IPS DF 6.9 (cell line): ENCODE measurements around the gene NKAIN2.

Source experiments
- DNase-seq: peaks from one replicate; pipeline ENCODE4 v3.0.0-alpha.2; 2013; ENCODE audit warnings: low read depth, low spot score
- H3K27ac ChIP-seq: one replicate; pipeline ENCODE4 v1.5.1; 2013; ENCODE audit warnings: low read length, control low read depth
- H3K27me3 ChIP-seq: 2 replicates; pipeline ENCODE4 v1.6.1; 2013; ENCODE audit warnings: mild to moderate bottlenecking, low read length; ENCODE audit not compliant: control insufficient read depth, insufficient read depth
- H3K36me3 ChIP-seq: 2 replicates; pipeline ENCODE4 v1.6.1; 2013; ENCODE audit warnings: low read length; ENCODE audit not compliant: control insufficient read depth, insufficient read depth
- H3K4me1 ChIP-seq: 2 replicates; pipeline ENCODE4 v1.6.1; 2013; ENCODE audit warnings: low read length; ENCODE audit not compliant: control insufficient read depth, insufficient read depth
- H3K4me3 ChIP-seq: 2 replicates; pipeline ENCODE4 v1.5.1; 2013; ENCODE audit warnings: mild to moderate bottlenecking, low read length
- H3K9me3 ChIP-seq: 2 replicates; pipeline ENCODE4 v1.6.1; 2013; ENCODE audit warnings: low read length, inconsistent platforms; ENCODE audit not compliant: control insufficient read depth, insufficient read depth
- WGBS: extraction: QIAGEN DNeasy Blood & Tissue Kit; methylation state at CpG from one replicate; pipeline ENCODE4 v1.1.7; 2013; ENCODE audit warnings: mixed read lengths, missing lambda C conversion rate; ENCODE audit not compliant: insufficient read length, insufficient coverage; 5-methylcytosine and 5-hydroxymethylcytosine counted together

The NKAIN2 gene

DNA sequence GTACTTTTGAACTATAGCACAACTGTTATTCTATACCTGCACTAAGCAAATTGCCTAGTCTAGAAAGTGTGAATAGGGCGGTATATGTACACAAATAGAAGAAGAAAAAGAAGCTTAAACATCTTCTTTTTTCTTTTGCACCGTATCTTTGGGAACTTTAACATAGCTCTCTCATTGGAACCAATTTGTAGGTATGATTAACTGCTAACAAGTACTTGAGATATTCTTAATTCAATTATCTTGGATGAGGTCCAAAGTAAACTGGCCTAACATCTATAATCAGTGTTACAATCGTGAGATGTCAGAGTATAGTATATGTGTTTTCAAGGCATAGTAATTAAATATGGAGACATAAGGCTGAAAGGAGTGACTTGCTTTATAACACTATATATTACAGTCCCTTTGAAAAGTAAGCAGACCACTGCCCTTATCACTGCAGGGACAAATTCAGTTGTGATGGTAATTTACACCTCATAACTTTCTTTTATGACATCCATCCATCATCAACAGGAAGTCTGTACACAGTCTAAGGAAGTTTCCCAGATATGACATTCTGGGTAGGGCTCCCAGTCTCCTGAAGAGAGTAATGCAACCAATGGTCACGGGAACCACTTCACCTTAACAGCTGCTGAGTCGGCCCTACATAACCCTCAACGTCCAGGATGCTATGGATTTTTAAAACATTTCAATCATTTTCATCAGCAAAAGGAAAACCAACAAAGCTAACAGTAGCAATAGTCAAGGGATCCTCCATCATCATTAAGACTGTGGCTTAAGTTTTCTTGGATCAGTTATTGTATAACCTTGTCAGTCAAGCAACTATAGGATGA is 37.6 kb downstream of the NKAIN2 start:
- H3K4me1 ChIP-seq: 0 out of 2 replicates have a peak, but pooled peaks cover 1% of the 10 kb centered on the region
- no peaks in the 10 kb centered on the region for H3K9me3 ChIP-seq
- no peak overlapping the region for H3K27ac ChIP-seq
- no CpG with 5 or more reads among the region's 6 CpGs for WGBS
- no peak for DNase-seq
- H3K27me3 ChIP-seq: no peaks in the 10 kb centered on the region
- no peaks in the 10 kb centered on the region for H3K36me3 ChIP-seq
- H3K4me3 ChIP-seq: no peak overlapping the region

DNA sequence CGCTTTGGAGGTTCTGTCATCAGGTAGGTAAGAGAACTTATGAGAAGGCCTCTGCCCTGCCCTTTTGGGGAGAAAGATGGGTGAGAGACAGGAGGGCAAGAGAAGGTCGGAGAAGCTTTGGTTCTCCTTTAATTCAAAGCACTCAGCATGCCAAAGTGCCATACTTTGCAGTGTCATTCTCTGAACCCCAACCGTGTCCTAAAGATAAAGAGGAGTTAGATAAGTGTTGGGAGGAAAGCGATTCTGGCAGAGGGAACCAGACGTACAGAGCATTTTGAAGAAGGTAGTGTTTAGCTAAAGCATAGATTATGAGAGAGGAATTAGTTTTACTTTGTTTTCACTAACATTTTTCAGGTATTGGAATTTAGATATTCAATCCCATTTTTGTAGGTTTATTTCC is 40.3 kb downstream of the NKAIN2 start:
- no peak for DNase-seq
- WGBS: no CpG with 5 or more reads among the region's 5 CpGs

DNA sequence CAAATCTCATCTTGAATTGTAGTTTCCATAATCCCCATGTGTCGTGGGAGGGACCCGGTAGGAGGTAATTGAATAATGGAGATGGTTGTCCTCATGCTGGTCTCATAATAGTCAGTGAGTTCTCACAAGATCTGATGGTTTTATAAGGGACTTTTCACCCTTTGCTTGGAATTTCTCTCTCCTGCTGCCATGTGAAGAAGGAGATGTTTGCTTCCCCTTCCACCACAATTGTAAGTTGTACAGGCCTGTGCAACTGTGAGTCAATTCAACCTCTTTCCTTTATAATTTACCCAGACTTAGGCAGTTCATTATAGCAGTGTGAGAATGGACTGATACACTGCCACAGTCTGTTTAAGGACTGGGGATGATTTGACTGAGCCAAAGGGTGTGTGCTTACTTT is 44.7 kb downstream of the NKAIN2 start:
- no peaks in the 10 kb centered on the region for H3K27me3 ChIP-seq
- no peaks in the 10 kb centered on the region for H3K9me3 ChIP-seq
- H3K4me3 ChIP-seq: no peak overlapping the region
- DNase-seq: no peak
- WGBS: no CpG with 5 or more reads among the region's 2 CpGs
- no peaks in the 10 kb centered on the region for H3K4me1 ChIP-seq
- H3K27ac ChIP-seq: no peak overlapping the region
- H3K36me3 ChIP-seq: no peaks in the 10 kb centered on the region

More for the DNA sequence above, 40.3 kb downstream of the NKAIN2 start:
- Histone ChIP-seq H3K9me3 (no peaks in the 10 kb centered on the region), H3K36me3 (no peaks in the 10 kb centered on the region), H3K27ac (no peak overlapping the region), H3K27me3 (no peaks in the 10 kb centered on the region), H3K4me3 (no peak overlapping the region), H3K4me1 (no peaks in the 10 kb centered on the region)

DNA sequence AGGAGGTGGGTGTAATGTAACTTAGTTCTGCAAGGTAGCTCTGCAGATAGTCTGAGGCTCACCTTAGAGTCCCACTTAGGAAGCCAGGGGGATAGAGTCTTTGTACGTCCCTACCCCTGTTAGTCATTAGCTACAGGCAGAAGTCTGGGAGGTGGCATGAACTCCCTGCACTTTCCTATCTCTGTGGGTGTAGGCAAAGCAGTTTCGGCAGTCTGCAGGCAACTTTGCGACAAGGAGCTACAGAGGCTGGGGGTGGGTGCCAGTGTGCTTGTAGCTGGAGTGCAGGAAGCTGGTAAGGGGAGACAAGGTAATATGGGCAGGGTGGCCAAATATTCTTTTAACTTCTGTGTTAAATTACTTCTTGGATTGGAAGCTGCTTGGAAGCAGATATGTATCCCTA is 45.7 kb downstream of the NKAIN2 start:
- no CpG with 5 or more reads among the region's 3 CpGs for WGBS

DNA sequence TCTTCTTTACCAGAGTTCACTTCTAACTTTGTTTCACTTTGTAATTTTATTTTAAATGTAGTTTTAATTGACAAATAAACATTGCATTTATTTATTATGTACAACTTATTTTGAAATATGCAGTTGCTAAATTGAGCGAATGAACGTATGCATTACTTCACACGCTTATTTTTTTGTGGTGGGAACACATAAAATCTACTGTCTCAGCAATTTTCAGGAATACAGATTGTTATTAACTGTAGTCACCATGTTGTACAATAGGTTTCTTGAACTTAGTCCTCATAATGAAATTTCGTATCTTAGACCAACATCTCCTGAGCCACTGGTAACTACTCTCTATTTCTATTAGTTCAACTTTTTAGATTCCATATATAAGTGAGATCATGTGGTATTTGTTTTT is 46.9 kb downstream of the NKAIN2 start:
- H3K27ac ChIP-seq: no peak overlapping the region
- no peaks in the 10 kb centered on the region for H3K4me1 ChIP-seq
- no peaks in the 10 kb centered on the region for H3K36me3 ChIP-seq
- DNase-seq: no peak
- no peaks in the 10 kb centered on the region for H3K9me3 ChIP-seq
- H3K4me3 ChIP-seq: no peak overlapping the region
- H3K27me3 ChIP-seq: no peaks in the 10 kb centered on the region
- no CpG with 5 or more reads among the region's 4 CpGs for WGBS

More for the DNA sequence above, 45.7 kb downstream of the NKAIN2 start:
- Histone ChIP-seq H3K4me3 (no peak overlapping the region), H3K9me3 (no peaks in the 10 kb centered on the region), H3K27ac (no peak overlapping the region), H3K4me1 (no peaks in the 10 kb centered on the region), H3K27me3 (no peaks in the 10 kb centered on the region), H3K36me3 (no peaks in the 10 kb centered on the region)
- no peak for DNase-seq

DNA sequence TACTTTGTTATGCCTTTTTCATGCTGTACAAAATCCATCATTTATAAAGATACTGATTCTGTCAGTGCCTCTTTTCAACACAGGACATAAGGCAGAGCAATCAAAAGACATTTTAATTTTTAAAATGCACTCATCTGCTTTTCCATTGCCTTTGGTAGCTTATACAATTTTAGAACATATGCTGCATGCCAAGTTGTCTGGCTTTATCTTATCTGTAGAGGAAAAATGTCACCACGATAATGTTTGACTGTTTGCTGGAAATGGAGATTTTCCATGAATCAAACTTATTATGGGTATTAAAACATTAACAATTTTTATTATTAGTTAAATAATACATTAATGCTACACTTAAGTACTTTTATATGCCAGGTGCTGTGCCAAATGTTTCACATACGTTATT is 50.5 kb downstream of the NKAIN2 start:
- Histone ChIP-seq H3K36me3 (no peaks in the 10 kb centered on the region), H3K9me3 (no peaks in the 10 kb centered on the region), H3K27me3 (no peaks in the 10 kb centered on the region), H3K27ac (no peak overlapping the region), H3K4me1 (no peaks in the 10 kb centered on the region), H3K4me3 (no peak overlapping the region)
- WGBS: no CpG with 5 or more reads among the region's 2 CpGs
- DNase-seq: no peak

DNA sequence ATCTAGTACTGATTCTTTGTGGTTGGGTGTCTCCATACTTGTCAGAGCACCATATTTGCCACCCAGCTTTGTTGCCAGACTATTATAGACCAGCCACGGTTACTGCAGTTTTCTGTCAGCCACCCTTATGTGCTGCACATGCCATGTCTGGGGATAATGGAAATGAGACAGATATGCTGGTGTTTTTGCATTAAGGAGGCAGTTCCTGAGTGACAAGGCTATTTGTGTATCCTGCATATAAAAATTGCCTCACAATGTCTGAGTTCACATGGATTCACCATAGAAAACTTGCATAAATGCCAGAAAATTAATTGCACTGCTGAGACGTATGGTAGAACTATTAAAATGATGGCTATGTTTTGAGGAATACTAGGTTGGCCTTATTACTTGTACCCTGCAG is 51.8 kb downstream of the NKAIN2 start:
- no peaks in the 10 kb centered on the region for H3K36me3 ChIP-seq
- H3K9me3 ChIP-seq: no peaks in the 10 kb centered on the region
- no peaks in the 10 kb centered on the region for H3K27me3 ChIP-seq
- H3K4me3 ChIP-seq: no peak overlapping the region
- no peak for DNase-seq
- no CpG with 5 or more reads among the region's 2 CpGs for WGBS
- H3K27ac ChIP-seq: no peak overlapping the region
- H3K4me1 ChIP-seq: no peaks in the 10 kb centered on the region

DNA sequence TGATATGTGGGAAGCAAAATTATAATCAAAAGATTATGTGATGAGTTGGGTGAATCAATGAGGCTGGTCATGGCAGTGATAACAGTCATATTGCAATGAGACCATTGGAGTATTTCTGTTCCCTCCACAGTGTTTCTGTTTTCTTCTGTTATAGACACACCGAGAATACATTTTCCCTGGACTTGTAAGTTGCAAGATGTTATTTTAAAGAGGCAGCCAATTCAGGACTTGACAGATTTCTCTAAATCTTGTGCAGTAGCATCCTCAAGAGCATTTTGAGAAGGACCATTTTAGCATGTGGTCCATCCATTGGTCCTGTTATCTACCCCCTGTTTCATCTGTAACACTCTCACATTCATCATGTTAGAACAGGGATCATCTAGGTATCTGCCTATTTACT is 55.6 kb downstream of the NKAIN2 start:
- no peak overlapping the region for H3K4me3 ChIP-seq
- no CpG with 5 or more reads among the region's 1 CpG for WGBS
- H3K36me3 ChIP-seq: no peaks in the 10 kb centered on the region
- H3K27ac ChIP-seq: no peak overlapping the region
- no peak for DNase-seq
- no peaks in the 10 kb centered on the region for H3K27me3 ChIP-seq
- H3K4me1 ChIP-seq: no peaks in the 10 kb centered on the region
- no peaks in the 10 kb centered on the region for H3K9me3 ChIP-seq

DNA sequence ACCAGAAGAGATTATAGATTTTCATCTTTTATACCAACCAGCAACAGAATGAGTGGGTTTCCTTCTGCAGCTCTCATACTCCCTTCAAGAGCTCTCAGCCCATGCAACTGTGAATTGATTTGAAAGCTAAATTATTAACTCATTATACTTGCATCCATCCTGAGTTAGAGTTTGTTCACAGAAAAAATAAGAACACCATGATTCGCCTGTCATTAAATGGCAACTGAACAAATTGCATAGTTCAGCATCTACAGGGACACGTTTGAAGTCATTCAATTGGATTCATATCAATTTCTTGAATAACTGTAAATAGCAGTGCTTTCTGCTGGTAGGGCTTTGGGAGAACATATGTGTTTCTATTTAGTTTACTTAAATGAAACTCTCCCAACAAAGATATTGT is 65.7 kb downstream of the NKAIN2 start:
- Histone ChIP-seq H3K4me1 (no peaks in the 10 kb centered on the region), H3K27me3 (no peaks in the 10 kb centered on the region), H3K9me3 (no peaks in the 10 kb centered on the region), H3K27ac (no peak overlapping the region), H3K4me3 (no peak overlapping the region), H3K36me3 (no peaks in the 10 kb centered on the region)
- no CpG with 5 or more reads among the region's 2 CpGs for WGBS
- DNase-seq: no peak

DNA sequence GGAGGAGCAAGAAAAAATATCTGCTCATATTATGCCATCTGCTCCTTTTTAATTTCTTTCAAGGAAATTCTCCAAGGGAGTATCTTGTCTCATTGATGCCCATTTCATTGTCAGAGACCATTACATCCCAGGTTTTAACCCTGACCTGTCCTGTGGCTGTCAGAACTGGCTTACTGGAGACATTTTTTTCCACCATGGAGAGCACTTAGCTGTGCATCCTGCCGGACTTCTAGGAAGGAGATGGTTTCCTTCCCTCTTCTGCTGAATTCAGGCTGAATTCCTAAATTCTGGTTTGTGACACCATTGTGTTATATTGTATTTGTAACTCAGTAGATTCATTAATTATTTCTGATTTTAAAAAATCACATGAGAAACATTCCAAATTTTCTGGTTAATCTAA is 70.3 kb downstream of the NKAIN2 start:
- no peaks in the 10 kb centered on the region for H3K36me3 ChIP-seq
- DNase-seq: no peak
- H3K4me1 ChIP-seq: no peaks in the 10 kb centered on the region
- no peak overlapping the region for H3K27ac ChIP-seq
- no peaks in the 10 kb centered on the region for H3K27me3 ChIP-seq
- no peak overlapping the region for H3K4me3 ChIP-seq
- no peaks in the 10 kb centered on the region for H3K9me3 ChIP-seq
- no CpG with 5 or more reads among the region's 1 CpG for WGBS

DNA sequence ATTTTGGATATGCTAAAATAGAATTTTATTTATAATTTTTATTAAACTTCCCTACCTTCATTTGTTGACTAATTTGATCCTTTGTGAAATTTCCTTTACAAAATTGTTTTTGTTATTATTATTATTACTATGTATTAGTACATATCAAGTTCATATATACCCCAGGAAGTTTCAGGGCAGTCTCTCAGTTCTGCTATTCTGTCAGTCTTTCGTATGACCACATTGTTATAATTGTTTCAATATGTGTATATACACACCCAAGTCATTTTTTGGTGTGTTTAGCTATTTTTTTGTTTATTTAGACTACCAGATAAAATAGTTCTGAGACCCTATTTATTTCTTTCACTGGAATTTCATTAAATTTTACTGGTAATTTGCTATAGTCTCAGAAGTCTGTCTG is 72.1 kb downstream of the NKAIN2 start:
- Histone ChIP-seq H3K9me3 (no peaks in the 10 kb centered on the region), H3K4me3 (no peak overlapping the region), H3K27me3 (no peaks in the 10 kb centered on the region), H3K27ac (no peak overlapping the region), H3K4me1 (no peaks in the 10 kb centered on the region), H3K36me3 (no peaks in the 10 kb centered on the region)
- no peak for DNase-seq
- WGBS: no CpG with 5 or more reads among the region's 1 CpG
